Left forelimb (tissue), 1 donor: ENCODE measurements around the gene GLCE.

Experiments
- DNase-seq: peaks from one replicate; pipeline ENCODE4 v3.0.0-alpha.2; 2018; ENCODE audit warnings: low spot score

The GLCE gene

GRCh38 chr15:69320977-69321554 is 160.6 kb downstream of the GLCE start:
- DNase-seq, result no peak
